ENCODE data around the gene FOXE1. TPM values are rescaled to one million over a fixed set of nuclear protein-coding genes. Genes with fewer than 3 reads are reported as not detected.

The FOXE1 gene
- total RNA-seq, 1 donor from 2014 or later = not detected

DNA sequence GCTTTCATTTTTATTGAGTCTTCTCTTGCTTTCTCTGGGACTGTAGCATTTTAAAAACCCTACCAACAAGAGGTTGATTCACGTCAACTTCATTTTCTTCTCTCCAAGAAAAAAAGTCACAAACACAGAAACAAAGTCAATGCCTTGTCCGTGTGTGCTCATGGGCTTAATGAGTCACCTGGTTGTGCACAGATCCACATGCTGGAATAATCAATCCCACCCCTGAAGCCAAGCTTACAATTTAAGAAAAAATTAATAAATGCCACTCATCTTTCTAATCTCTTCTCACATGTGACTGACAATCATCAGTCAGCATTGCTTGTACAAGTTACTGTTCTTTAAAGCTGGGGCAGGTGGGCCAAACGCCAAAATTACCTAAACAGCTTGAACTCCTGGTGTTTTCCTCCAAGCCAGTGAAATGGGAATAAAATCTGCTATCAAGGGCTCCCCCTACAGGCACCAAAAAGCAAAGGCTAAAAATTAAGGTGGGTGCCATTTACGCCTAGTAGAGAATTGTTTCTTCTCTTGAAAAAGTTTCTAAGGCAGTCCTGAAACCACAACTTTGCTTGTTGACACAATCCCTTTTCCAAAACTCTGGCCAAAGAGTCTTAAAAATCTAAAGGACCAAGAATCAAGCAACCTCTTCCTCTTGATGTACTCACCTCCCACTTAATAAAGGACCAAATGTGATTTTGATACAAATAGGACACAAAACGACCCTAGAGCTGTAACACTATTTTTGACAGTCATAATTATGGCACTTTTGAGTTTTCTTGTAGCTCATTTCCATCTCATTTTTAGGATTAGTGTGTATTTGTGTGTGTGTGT lies 47.9 kb downstream of the FOXE1 start:
- Histone ChIP-seq H3K9me3 (replicated peaks) (no peaks in the 10 kb centered on the region), H3K4me1 (peaks cover 5% of the 10 kb centered on the region), H3K4me3 (no peak overlapping the region), H3K27ac (replicated peaks) (no peak overlapping the region), H3K36me3 (peaks cover 29% of the 10 kb centered on the region), H3K27me3 (ENCODE audit: low read depth) (no peaks in the 10 kb centered on the region)
- intact Hi-C loops (cut with micrococcal nuclease) = loop anchor here (5.0 kb wide), 1 partner anchor 189 kb away; no protein-coding TSS in a partner anchor
- no peak for DNase-seq
- TF ChIP-seq, protein P1, sequence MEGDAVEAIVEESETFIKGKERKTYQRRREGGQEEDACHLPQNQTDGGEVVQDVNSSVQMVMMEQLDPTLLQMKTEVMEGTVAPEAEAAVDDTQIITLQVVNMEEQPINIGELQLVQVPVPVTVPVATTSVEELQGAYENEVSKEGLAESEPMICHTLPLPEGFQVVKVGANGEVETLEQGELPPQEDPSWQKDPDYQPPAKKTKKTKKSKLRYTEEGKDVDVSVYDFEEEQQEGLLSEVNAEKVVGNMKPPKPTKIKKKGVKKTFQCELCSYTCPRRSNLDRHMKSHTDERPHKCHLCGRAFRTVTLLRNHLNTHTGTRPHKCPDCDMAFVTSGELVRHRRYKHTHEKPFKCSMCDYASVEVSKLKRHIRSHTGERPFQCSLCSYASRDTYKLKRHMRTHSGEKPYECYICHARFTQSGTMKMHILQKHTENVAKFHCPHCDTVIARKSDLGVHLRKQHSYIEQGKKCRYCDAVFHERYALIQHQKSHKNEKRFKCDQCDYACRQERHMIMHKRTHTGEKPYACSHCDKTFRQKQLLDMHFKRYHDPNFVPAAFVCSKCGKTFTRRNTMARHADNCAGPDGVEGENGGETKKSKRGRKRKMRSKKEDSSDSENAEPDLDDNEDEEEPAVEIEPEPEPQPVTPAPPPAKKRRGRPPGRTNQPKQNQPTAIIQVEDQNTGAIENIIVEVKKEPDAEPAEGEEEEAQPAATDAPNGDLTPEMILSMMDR (IDR thresholded peaks at IDR 0.05; ENCODE audit: borderline replicate concordance) = peak; percentile 78

DNA sequence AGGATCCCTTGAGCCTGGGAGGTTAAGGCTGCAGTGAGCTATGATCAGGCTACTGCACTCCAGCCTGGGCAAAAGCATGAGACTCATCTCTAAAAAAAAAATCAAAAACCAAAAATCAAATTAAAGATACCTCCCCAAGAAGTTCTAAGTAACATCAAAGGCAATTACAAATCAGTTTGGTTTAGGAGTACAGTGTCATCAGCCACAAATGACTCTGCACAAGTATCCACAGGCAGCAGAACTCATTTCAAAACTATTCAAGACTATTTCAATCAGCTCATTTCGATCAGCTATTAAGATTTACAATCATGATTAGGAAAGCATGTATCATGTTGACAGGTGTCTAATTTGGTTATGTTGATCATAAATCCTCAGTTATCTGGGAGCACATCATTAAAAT lies 50.2 kb downstream of the FOXE1 start:
- Histone ChIP-seq H3K27ac (replicated peaks) (no peak overlapping the region), H3K4me3 (no peak overlapping the region), H3K36me3 (peaks cover 19% of the 10 kb centered on the region), H3K4me1 (peaks cover 23% of the 10 kb centered on the region), H3K27me3 (ENCODE audit: low read depth) (no peaks in the 10 kb centered on the region), H3K9me3 (replicated peaks) (no peaks in the 10 kb centered on the region)
- DNase-seq = no peak
- TF ChIP-seq, protein P1 (IDR thresholded peaks at IDR 0.05; ENCODE audit: borderline replicate concordance) = no peak
- intact Hi-C loops (cut with micrococcal nuclease) = loop anchor here (5.0 kb wide), 1 partner anchor 191 kb away; no protein-coding TSS in a partner anchor

DNA sequence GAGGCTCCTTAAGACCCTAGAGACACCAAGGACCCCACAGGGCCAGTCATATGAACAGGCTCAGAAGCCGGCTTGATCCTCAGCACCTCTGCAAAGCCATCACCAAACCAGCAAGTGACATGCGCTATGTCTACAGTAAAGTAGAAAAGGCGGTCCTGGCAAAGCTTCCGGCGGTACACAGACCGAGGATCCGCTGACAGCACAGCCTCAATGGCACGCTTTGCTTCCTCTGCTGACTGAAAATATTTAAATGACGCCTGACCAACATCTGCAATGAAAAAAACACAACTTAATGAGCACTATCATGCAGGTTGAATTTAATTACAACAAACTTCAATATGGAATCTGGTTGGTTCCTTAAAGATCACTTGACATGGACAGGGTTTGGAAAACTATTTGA lies 51.7 kb downstream of the FOXE1 start:
- peaks cover 23% of the 10 kb centered on the region for H3K4me1 ChIP-seq
- DNase-seq = no peak
- intact Hi-C loops (cut with micrococcal nuclease) = loop anchor here (5.0 kb wide), 1 partner anchor 192 kb away; no protein-coding TSS in a partner anchor
- H3K27ac ChIP-seq (replicated peaks) = no peak overlapping the region
- H3K27me3 ChIP-seq (ENCODE audit: low read depth) = no peaks in the 10 kb centered on the region
- H3K9me3 ChIP-seq (replicated peaks) = no peaks in the 10 kb centered on the region
- H3K4me3 ChIP-seq = no peak overlapping the region
- H3K36me3 ChIP-seq = peaks cover 32% of the 10 kb centered on the region
- TF ChIP-seq, protein P1 (IDR thresholded peaks at IDR 0.05; ENCODE audit: borderline replicate concordance) = no peak

DNA sequence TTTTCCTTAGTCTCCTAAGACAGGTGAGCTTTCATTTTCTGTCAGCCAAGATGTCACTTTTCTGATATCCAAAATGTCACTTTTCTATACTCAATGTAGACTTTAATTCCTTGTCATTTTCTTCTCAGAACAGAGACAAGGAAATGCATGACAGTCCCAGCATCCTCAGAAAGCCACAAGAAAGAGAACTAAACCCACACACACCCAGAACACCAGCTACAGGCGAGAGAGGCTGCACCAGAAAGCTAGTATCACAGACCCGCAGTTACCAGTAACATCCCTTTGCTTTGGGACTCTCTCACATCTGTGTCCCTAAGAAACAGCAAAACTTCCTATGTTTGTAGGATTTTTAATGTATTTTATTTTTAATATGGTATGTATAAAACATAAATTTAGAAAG lies 52.2 kb downstream of the FOXE1 start:
- no peaks in the 10 kb centered on the region for H3K9me3 ChIP-seq (replicated peaks)
- no peak overlapping the region for H3K27ac ChIP-seq (replicated peaks)
- H3K4me3 ChIP-seq = no peak overlapping the region
- DNase-seq = no peak
- TF ChIP-seq, protein P1 (IDR thresholded peaks at IDR 0.05; ENCODE audit: borderline replicate concordance) = no peak
- intact Hi-C loops (cut with micrococcal nuclease) = no loop called here
- no peaks in the 10 kb centered on the region for H3K27me3 ChIP-seq (ENCODE audit: low read depth)
- H3K4me1 ChIP-seq = peaks cover 23% of the 10 kb centered on the region
- H3K36me3 ChIP-seq = peaks cover 33% of the 10 kb centered on the region

Other genes with a start within 250 kb of the FOXE1 start
- 24.5 TPM for gene TSTD2, start 219.9 kb upstream of the FOXE1 start, total RNA-seq
- gene NCBP1, start 219.4 kb upstream of the FOXE1 start, total RNA-seq = 22.5 TPM
- 5.8 TPM for gene XPA, start 155.9 kb upstream of the FOXE1 start, total RNA-seq
- 8.2 TPM for gene TRMO, start 69.3 kb downstream of the FOXE1 start, total RNA-seq
- gene HEMGN, start 84.9 kb downstream of the FOXE1 start, total RNA-seq = 0.14 TPM
- 49.9 TPM for gene ANP32B, start 130.1 kb downstream of the FOXE1 start, total RNA-seq
- gene NANS, start 203.5 kb downstream of the FOXE1 start, total RNA-seq = 38.6 TPM

All from left ventricle myocardium inferior (tissue), 1 donor.